Neutrophil (primary cell): Measurements from ENCODE around the gene ZNF738.
"Not testable (repeated sequence)": the region's sequence is repeated elsewhere in the genome, so short reads cannot be mapped to it uniquely, and the experiment has no call there.

Source experiments
- H3K27ac ChIP-seq: fragments of 200-600 bp; sonication (generic); 2 replicates; pipeline ENCODE4 v1.5.1; 2016; ENCODE audit warnings: mild to moderate bottlenecking, moderate library complexity
- H3K27me3 ChIP-seq: fragments of 200-600 bp; sonication (generic); 2 replicates; pipeline ENCODE4 v1.6.0; 2016; ENCODE audit warnings: mild to moderate bottlenecking
- H3K36me3 ChIP-seq: fragments of 200-600 bp; sonication (generic); 2 replicates; pipeline ENCODE4 v1.5.1; 2017
- H3K4me1 ChIP-seq, 2 experiments: fragments of 200-600 bp in 1 of 2; sonication (generic) in 1 of 2; 1 replicate in 1 of 2; 2 replicates in 1 of 2; pipeline versions ENCODE4 v1.5.1 to v1.6.1; 2013 to 2016; ENCODE audit warnings: low read depth in 1 of 2, low read length in 1 of 2, mild to moderate bottlenecking in 1 of 2, moderate library complexity in 1 of 2; ENCODE audit not compliant: control insufficient read depth in 1 of 2, insufficient read depth in 1 of 2
- H3K4me3 ChIP-seq, 2 experiments: fragments of 200-600 bp in 1 of 2; sonication (generic) in 1 of 2; 1 replicate in 1 of 2; 2 replicates in 1 of 2; pipeline ENCODE4 v1.5.1; 2013 to 2016; ENCODE audit warnings: low read depth in 1 of 2, low read length in 1 of 2, mild to moderate bottlenecking in 1 of 2, moderate library complexity in 1 of 2
- H3K9me3 ChIP-seq: fragments of 200-600 bp; sonication (generic); 2 replicates; pipeline ENCODE4 v1.5.1; 2016
- CTCF ChIP-seq: fragments of 200-600 bp; sonication (generic); IDR thresholded peaks from 2 replicates; pipeline ENCODE4 v1.5.1; 2016; ENCODE audit warnings: antibody characterized with exemption

ZNF738 gene

GRCh38 chr19:21358768-21359451 is at the start of gene ZNF738:
TSS of gene ZNF738 (plus strand) at chr19:21359000. CDS start at chr19:21359141, 141 bp downstream.
- H3K36me3 ChIP-seq = peaks cover 6% of the 10 kb centered on the region
- H3K9me3 ChIP-seq = no peaks in the 10 kb centered on the region
- no peaks in the 10 kb centered on the region for H3K27me3 ChIP-seq
- peak within 1 kb of the TSS; percentile 63 to 69 for H3K4me3 ChIP-seq
- peaks cover 6 to 10% of the 10 kb centered on the region in 2 experiments for H3K4me1 ChIP-seq
- no peak for TF ChIP-seq CTCF
- peak within 1 kb of the TSS; percentile 89 for H3K27ac ChIP-seq

GRCh38 chr19:21312807-21313206 is 46.0 kb upstream of the ZNF738 start:
- Histone ChIP-seq H3K4me1 (peaks cover 41 to 46% of the 10 kb centered on the region in 2 experiments), H3K27ac (peak overlapping the region; percentile 37)
- not testable (repeated sequence) for H3K4me3 ChIP-seq, H3K9me3 ChIP-seq, H3K27me3 ChIP-seq, H3K36me3 ChIP-seq

GRCh38 chr19:21314676-21315075 is 44.1 kb upstream of the ZNF738 start:
- H3K9me3 ChIP-seq = no peaks in the 10 kb centered on the region
- H3K27ac ChIP-seq = peak overlapping the region; percentile 82
- no peak overlapping the region for H3K4me3 ChIP-seq
- H3K4me1 ChIP-seq = peaks cover 25 to 31% of the 10 kb centered on the region in 2 experiments
- no peaks in the 10 kb centered on the region for H3K36me3 ChIP-seq
- TF ChIP-seq CTCF = no peak
- H3K27me3 ChIP-seq = no peaks in the 10 kb centered on the region

GRCh38 chr19:21317821-21318220 is 41.0 kb upstream of the ZNF738 start:
- peak overlapping the region; percentile 18 for H3K27ac ChIP-seq
- peaks cover 25% of the 10 kb centered on the region in 2 experiments for H3K4me1 ChIP-seq
- H3K4me3 ChIP-seq = no peak overlapping the region
- H3K36me3 ChIP-seq = no peaks in the 10 kb centered on the region
- no peaks in the 10 kb centered on the region for H3K9me3 ChIP-seq
- TF ChIP-seq CTCF = no peak
- no peaks in the 10 kb centered on the region for H3K27me3 ChIP-seq

GRCh38 chr19:21321134-21321533 is 37.7 kb upstream of the ZNF738 start:
- peaks cover under 1 to 3% of the 10 kb centered on the region in 2 experiments for H3K4me1 ChIP-seq
- no peaks in the 10 kb centered on the region for H3K27me3 ChIP-seq
- H3K4me3 ChIP-seq = no peak overlapping the region
- no peak for TF ChIP-seq CTCF
- peaks cover under 1% of the 10 kb centered on the region for H3K36me3 ChIP-seq
- peak overlapping the region; percentile 41 for H3K27ac ChIP-seq
- no peaks in the 10 kb centered on the region for H3K9me3 ChIP-seq

- Histone ChIP-seq H3K27me3 (no peaks in the 10 kb centered on the region), H3K4me3 (no peak overlapping the region), H3K9me3 (no peaks in the 10 kb centered on the region), H3K36me3 (peaks cover 5% of the 10 kb centered on the region), H3K4me1 (no peaks in the 10 kb centered on the region), H3K27ac (no peak overlapping the region)
- no peak for TF ChIP-seq CTCF
Observed at GRCh38 chr19:21321996-21322395, 36.8 kb upstream of the ZNF738 start.
